Upper lobe of left lung (tissue), 6 donors: ENCODE results near the gene CYP2R1. TPM values are rescaled to one million over a fixed set of nuclear protein-coding genes. Genes with fewer than 3 reads are reported as not detected.
"Not testable (repeated sequence)": the region's sequence is repeated elsewhere in the genome, so short reads cannot be mapped to it uniquely, and the experiment has no call there.

Experiments
- ATAC-seq, 2 donors: fragments of 200-7000 bp; cut with Tn5 transposase; one replicate each; pipeline ENCODE4 v1.9.1; 2022; ENCODE audit warnings: mild to moderate bottlenecking in 2 of 2, moderate library complexity in 2 of 2; ENCODE audit not compliant: low FRiP score in 2 of 2
- DNase-seq, 2 donors: peaks; one replicate each; pipeline ENCODE4 v3.0.0-alpha.2; 2019 to 2020
- H3K27ac ChIP-seq, 4 donors: fragments of 200-600 bp; sonication (generic); one replicate each; pipeline ENCODE4 v1.5.1; 2016 to 2019
- H3K27me3 ChIP-seq, 4 donors: fragments of 200-600 bp; sonication (generic); one replicate each; pipeline ENCODE4 v1.5.1; 2017 to 2019
- H3K36me3 ChIP-seq, 4 donors: fragments of 200-600 bp; sonication (generic); one replicate each; pipeline ENCODE4 v1.5.1; 2016 to 2019
- H3K4me1 ChIP-seq, 4 donors: fragments of 200-600 bp; sonication (generic); one replicate each; pipeline ENCODE4 v1.5.1; 2018 to 2019
- H3K4me3 ChIP-seq, 4 donors: fragments of 200-600 bp; sonication (generic); one replicate each; pipeline ENCODE4 v1.5.1; 2017 to 2019; ENCODE audit warnings: mild to moderate bottlenecking in 2 of 4, moderate library complexity in 1 of 4
- H3K9me3 ChIP-seq, 4 donors: fragments of 200-600 bp; sonication (generic); one replicate each; pipeline ENCODE4 v1.5.1; 2018 to 2019
- CTCF ChIP-seq, 6 experiments: fragments of 450-650 bp in 4 of 6; fragments of 200-600 bp in 2 of 6; sonication (generic) in 2 of 6; IDR thresholded peaks; one replicate each; pipeline ENCODE4 v1.5.1; 2016 to 2019; ENCODE audit warnings: antibody characterized with exemption in 6 of 6
- EP300 ChIP-seq, 4 donors: sonication (generic); formaldehyde crosslinking; IDR thresholded peaks; one replicate each; pipeline ENCODE4 v1.5.1; 2017; ENCODE audit warnings: antibody characterized with exemption in 4 of 4, control low read depth in 2 of 4
- POLR2A ChIP-seq, 4 donors: fragments of 450-650 bp; IDR thresholded peaks; one replicate each; pipeline ENCODE4 v1.5.1; 2016 to 2017; ENCODE audit warnings: antibody characterized with exemption in 4 of 4, mild to moderate bottlenecking in 2 of 4
- POLR2AphosphoS5 ChIP-seq, 2 donors: sonication (generic); formaldehyde crosslinking; IDR thresholded peaks; one replicate each; pipeline ENCODE4 v1.5.1; 2017; ENCODE audit warnings: antibody characterized with exemption in 2 of 2
- WGBS, 2 donors: methylation state at CpG; one replicate each; pipeline ENCODE4 v1.1.5; 2017 to 2018; 5-methylcytosine and 5-hydroxymethylcytosine counted together
- total RNA-seq, 6 donors: library from RNA; depleted of rRNA in 4 of 6; stranded (reverse); fragments of >200 nt in 4 of 6; gene quantifications; one replicate each; pipeline versions ENCODE4 v1.1.0 to v1.2.1, GENCODE V29; 2016 to 2021
- donor health status: DM: no; HTN: no; CAD: no; lungs with moderate emphysema.
- donor health status: DM: no; HTN: yes; CAD: no; lungs with severe emphysema.

Gene CYP2R1
- total RNA-seq, 6 donors from 2014 or later: 11.5 to 49.2 (median 16.5) TPM

GRCh38 chr11:14884667-14885273, 7.3 kb downstream of the CYP2R1 start:
- peaks cover 0 to 22% (median 10%) of the 10 kb centered on the region in 4 donors for H3K4me1 ChIP-seq
- H3K4me3 ChIP-seq: no peak overlapping the region
- no peaks in the 10 kb centered on the region for H3K9me3 ChIP-seq
- ATAC-seq (no peak), DNase-seq (no peak)
- TF ChIP-seq POLR2AphosphoS5 (IDR thresholded peaks at IDR 0.05) (no peak), EP300 (IDR thresholded peaks at IDR 0.05) (no peak), POLR2A (IDR thresholded peaks at IDR 0.05) (no peak), CTCF (IDR thresholded peaks at IDR 0.05) (no peak)
- H3K27me3 ChIP-seq: no peaks in the 10 kb centered on the region
- H3K27ac ChIP-seq: no peak overlapping the region
- peaks cover 0 to 7% (median 0%) of the 10 kb centered on the region in 4 donors for H3K36me3 ChIP-seq
- 76 to 94% methylated on average over 1 of the region's 1 CpG for WGBS, 2 donors

- ATAC-seq, H3K27me3 ChIP-seq, H3K4me3 ChIP-seq, H3K9me3 ChIP-seq, DNase-seq, H3K27ac ChIP-seq: not testable (repeated sequence)
- peaks cover 0 to 12% (median 6%) of the 10 kb centered on the region in 4 donors for H3K4me1 ChIP-seq
- 86% methylated on average over 1 of the region's 1 CpG; no CpG with 5 or more reads in 1 of the 2 donors for WGBS, 2 donors
- peaks cover 0 to 10% (median 0%) of the 10 kb centered on the region in 4 donors for H3K36me3 ChIP-seq
Measured at GRCh38 chr11:14883683-14884082, 8.3 kb downstream of the CYP2R1 start.

- no peaks in the 10 kb centered on the region for H3K27me3 ChIP-seq
- 79 to 83% methylated on average over 1 of the region's 1 CpG for WGBS, 2 donors
- peaks cover 0 to 17% (median 3%) of the 10 kb centered on the region in 4 donors for H3K36me3 ChIP-seq
- H3K9me3 ChIP-seq: no peaks in the 10 kb centered on the region
- H3K4me1 ChIP-seq: peaks cover 0 to 8% (median 3%) of the 10 kb centered on the region in 4 donors
- TF ChIP-seq POLR2AphosphoS5 (IDR thresholded peaks at IDR 0.05): no peak
- TF ChIP-seq POLR2A (IDR thresholded peaks at IDR 0.05): no peak
- TF ChIP-seq CTCF (IDR thresholded peaks at IDR 0.05): no peak
- no peak for TF ChIP-seq EP300 (IDR thresholded peaks at IDR 0.05)
- no peak overlapping the region for H3K4me3 ChIP-seq
- H3K27ac ChIP-seq: no peak overlapping the region
- ATAC-seq: no peak
- no peak for DNase-seq
Measured at GRCh38 chr11:14882196-14882595, 9.8 kb downstream of the CYP2R1 start.

GRCh38 chr11:14881576-14882193, 10.3 kb downstream of the CYP2R1 start:
- Histone ChIP-seq H3K27me3 (no peaks in the 10 kb centered on the region), H3K4me3 (no peak overlapping the region), H3K9me3 (no peaks in the 10 kb centered on the region), H3K36me3 (peaks cover 0 to 17% (median 4%) of the 10 kb centered on the region in 4 donors), H3K4me1 (peaks cover 0 to 4% (median 0%) of the 10 kb centered on the region in 4 donors), H3K27ac (no peak overlapping the region)
- WGBS, 2 donors: 91 to 94% methylated on average over 2 of the region's 2 CpGs
- TF ChIP-seq POLR2A (IDR thresholded peaks at IDR 0.05): no peak
- ATAC-seq (no peak), DNase-seq (no peak)

GRCh38 chr11:14875163-14875562, 16.9 kb downstream of the CYP2R1 start:
- Histone ChIP-seq H3K4me1 (no peaks in the 10 kb centered on the region), H3K27ac (no peak overlapping the region), H3K9me3 (no peaks in the 10 kb centered on the region), H3K27me3 (no peaks in the 10 kb centered on the region), H3K36me3 (peaks cover 0 to 22% (median 5%) of the 10 kb centered on the region in 4 donors), H3K4me3 (no peak overlapping the region)
- ATAC-seq (no peak), DNase-seq (no peak)
- 97 to 98% methylated on average over 5 of the region's 5 CpGs for WGBS, 2 donors
- TF ChIP-seq CTCF (IDR thresholded peaks at IDR 0.05) (no peak), POLR2A (IDR thresholded peaks at IDR 0.05) (no peak), POLR2AphosphoS5 (IDR thresholded peaks at IDR 0.05) (no peak), EP300 (IDR thresholded peaks at IDR 0.05) (no peak)

- H3K27me3 ChIP-seq: no peaks in the 10 kb centered on the region
- TF ChIP-seq EP300 (IDR thresholded peaks at IDR 0.05): no peak
- no peak for TF ChIP-seq POLR2AphosphoS5 (IDR thresholded peaks at IDR 0.05)
- TF ChIP-seq CTCF (IDR thresholded peaks at IDR 0.05): no peak
- TF ChIP-seq POLR2A (IDR thresholded peaks at IDR 0.05): no peak
- no peak overlapping the region for H3K27ac ChIP-seq
- 95 to 99% methylated on average over 4 of the region's 4 CpGs for WGBS, 2 donors
- no peak for DNase-seq
- no peak for ATAC-seq
- H3K9me3 ChIP-seq: no peaks in the 10 kb centered on the region
- H3K4me1 ChIP-seq: no peaks in the 10 kb centered on the region
- H3K4me3 ChIP-seq: no peak overlapping the region
- peaks cover 0 to 22% (median 7%) of the 10 kb centered on the region in 4 donors for H3K36me3 ChIP-seq
Measured at GRCh38 chr11:14873632-14874031, 18.4 kb downstream of the CYP2R1 start.
